Colonic mucosa (tissue), 4 donors: ENCODE results near the gene EVA1A. TPM values are rescaled to one million over a fixed set of nuclear protein-coding genes. Genes with fewer than 3 reads are reported as not detected.

Experiments used
- DNase-seq: peaks from one replicate; pipeline ENCODE4 v3.0.0-alpha.2; 2020
- H3K27ac ChIP-seq: fragments of 200-600 bp; one replicate; pipeline ENCODE4 v1.8.0; 2021
- H3K27me3 ChIP-seq: fragments of 200-600 bp; one replicate; pipeline ENCODE4 v1.8.0; 2021
- H3K36me3 ChIP-seq: fragments of 200-600 bp; one replicate; pipeline ENCODE4 v1.8.0; 2021
- H3K4me1 ChIP-seq: fragments of 200-600 bp; one replicate; pipeline ENCODE4 v1.8.0; 2021; ENCODE audit warnings: mild to moderate bottlenecking
- H3K4me3 ChIP-seq: fragments of 200-600 bp; one replicate; pipeline ENCODE4 v1.8.0; 2021
- H3K9ac ChIP-seq, 2 donors: one replicate each; pipeline ENCODE4 v1.7.0; 2013; ENCODE audit warnings: control low read depth in 2 of 2, low read depth in 2 of 2, low read length in 2 of 2
- H3K9me3 ChIP-seq: fragments of 200-600 bp; one replicate; pipeline ENCODE4 v1.8.0; 2021
- CTCF ChIP-seq: fragments of 200-600 bp; IDR thresholded peaks from one replicate; pipeline ENCODE4 v1.8.0; 2022; ENCODE audit warnings: antibody characterized with exemption, mild to moderate bottlenecking
- intact Hi-C: fragments of 100-400 bp; cut with DNase I; formaldehyde crosslinking; loops from one replicate; pipeline ENCODE4 v1.14.1; 2022
- total RNA-seq, 2 donors: library from RNA; stranded (reverse); fragmentation: NEBNext Ultra II Directional in 1 of 2; extraction: Animal tissue kit (Norgen Biotek cat#: 25700) in 1 of 2; gene quantifications; one replicate each; pipeline ENCODE4 v1.2.1, GENCODE V29; 2021
- donor health status: healthy.
- donor health status: DM: no; HTN: no; CAD: no.
- donor health status: DM: no; HTN: no; CAD: no.

The EVA1A gene
- total RNA-seq, 2 donors from 2014 or later: 0.25 to 0.77 TPM

DNA sequence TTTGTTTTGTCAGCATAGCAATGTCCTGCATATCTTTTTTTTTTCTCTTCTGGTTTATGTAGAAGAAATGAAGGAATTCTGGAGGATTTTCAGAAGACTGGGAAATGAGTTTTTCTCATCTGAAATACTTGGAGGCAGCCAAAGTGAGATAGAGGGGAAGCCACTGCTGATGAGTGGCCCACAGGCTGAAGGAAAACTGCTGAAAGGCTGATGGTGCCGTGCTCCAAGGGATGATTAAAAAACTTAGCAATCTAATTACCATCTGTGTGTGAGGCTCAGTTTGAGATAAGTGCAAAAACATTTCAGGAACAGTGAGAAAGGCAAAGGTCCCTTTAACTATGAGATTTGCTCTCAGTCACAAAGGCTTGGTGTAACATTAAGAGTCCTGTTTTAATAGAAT lies 98.5 kb downstream of the EVA1A start:
- Histone ChIP-seq H3K9me3 (no peaks in the 10 kb centered on the region), H3K27me3 (no peaks in the 10 kb centered on the region), H3K4me3 (no peak overlapping the region), H3K27ac (no peak overlapping the region), H3K4me1 (no peaks in the 10 kb centered on the region), H3K9ac (no peak overlapping the region), H3K36me3 (no peaks in the 10 kb centered on the region)
- intact Hi-C loops: loop anchor here (5.0 kb wide), 1 partner anchor 150 kb away; no protein-coding TSS in a partner anchor
- DNase-seq: no peak
- no peak for TF ChIP-seq CTCF

GRCh38 chr2:75460630-75461029 lies 100.1 kb downstream of the EVA1A start:
- TF ChIP-seq CTCF: no peak

DNA sequence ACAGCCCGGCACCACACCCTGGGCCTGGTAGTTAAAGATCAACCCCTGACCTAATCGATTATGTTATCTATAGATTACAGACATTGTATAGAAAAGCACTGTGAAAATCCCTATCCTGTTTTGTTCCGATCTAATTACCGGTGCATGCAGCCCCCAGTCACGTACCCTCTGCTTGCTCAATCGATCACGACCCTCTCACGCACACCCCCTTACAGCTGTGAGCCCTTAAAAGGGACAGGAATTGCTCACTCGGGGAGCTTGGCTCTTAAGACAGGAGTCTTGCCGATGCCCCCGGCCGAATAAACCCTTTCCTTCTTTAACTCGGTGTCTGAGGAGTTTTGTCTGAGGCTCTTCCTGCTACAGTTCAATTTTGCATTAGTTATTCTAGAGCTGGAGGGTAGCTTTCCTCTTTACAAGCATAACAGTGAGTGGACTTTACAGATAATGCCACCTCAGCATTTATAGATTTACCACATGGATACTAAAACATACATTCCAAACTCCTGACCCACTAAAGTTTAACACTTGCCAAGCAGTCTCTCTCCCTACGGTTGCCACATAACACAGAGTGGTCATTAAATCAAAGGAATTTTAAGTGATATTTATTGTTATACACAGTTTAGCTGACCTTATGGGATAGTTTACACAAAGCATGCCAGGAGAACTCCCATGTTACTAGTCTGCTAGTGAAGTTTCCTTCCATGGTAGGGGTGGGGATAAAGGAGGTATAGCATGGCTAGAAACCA lies 101.0 kb downstream of the EVA1A start:
- no peak overlapping the region for H3K4me3 ChIP-seq
- intact Hi-C loops: loop anchor here (5.0 kb wide), 1 partner anchor 153 kb away; no protein-coding TSS in a partner anchor
- no peaks in the 10 kb centered on the region for H3K27me3 ChIP-seq
- no peak for TF ChIP-seq CTCF
- H3K36me3 ChIP-seq: no peaks in the 10 kb centered on the region
- H3K4me1 ChIP-seq: no peaks in the 10 kb centered on the region
- H3K27ac ChIP-seq: no peak overlapping the region
- no peak for DNase-seq
- no peak overlapping the region for H3K9ac ChIP-seq
- no peaks in the 10 kb centered on the region for H3K9me3 ChIP-seq

More at GRCh38 chr2:75460630-75461029, 100.1 kb downstream of the EVA1A start:
- no peaks in the 10 kb centered on the region for H3K27me3 ChIP-seq
- DNase-seq: no peak
- no peaks in the 10 kb centered on the region for H3K4me1 ChIP-seq
- H3K9me3 ChIP-seq: no peaks in the 10 kb centered on the region
- intact Hi-C loops: loop anchor here (5.0 kb wide), 1 partner anchor 152 kb away; no protein-coding TSS in a partner anchor
- H3K9ac ChIP-seq: no peak overlapping the region
- no peak overlapping the region for H3K4me3 ChIP-seq
- no peaks in the 10 kb centered on the region for H3K36me3 ChIP-seq
- no peak overlapping the region for H3K27ac ChIP-seq

DNA sequence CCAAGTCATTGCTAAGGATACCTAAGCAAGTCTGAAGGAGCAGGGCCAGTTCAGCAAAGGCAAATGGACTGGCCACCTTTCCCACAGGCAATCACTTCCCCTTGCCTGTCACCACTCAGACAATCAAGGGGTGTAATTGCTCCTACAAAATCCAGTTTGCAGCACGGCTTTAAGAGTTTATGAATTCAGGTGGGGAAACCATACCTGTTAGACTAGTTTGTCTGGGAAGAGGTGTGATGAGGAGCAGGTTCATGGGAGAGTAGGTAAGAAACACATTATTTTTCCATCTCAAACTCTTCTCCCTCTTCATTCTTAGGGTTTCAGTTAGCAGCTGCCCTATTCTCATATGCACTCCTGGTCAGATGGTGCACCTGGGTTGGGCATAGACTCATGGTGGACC lies 102.5 kb downstream of the EVA1A start:
- H3K27ac ChIP-seq: no peak overlapping the region
- H3K4me1 ChIP-seq: no peaks in the 10 kb centered on the region
- no peaks in the 10 kb centered on the region for H3K36me3 ChIP-seq
- no peak for TF ChIP-seq CTCF
- H3K9ac ChIP-seq: no peak overlapping the region
- intact Hi-C loops: no loop called here
- H3K27me3 ChIP-seq: no peaks in the 10 kb centered on the region
- DNase-seq: no peak
- H3K9me3 ChIP-seq: no peaks in the 10 kb centered on the region
- no peak overlapping the region for H3K4me3 ChIP-seq

- Histone ChIP-seq H3K4me1 (no peaks in the 10 kb centered on the region), H3K27me3 (no peaks in the 10 kb centered on the region), H3K36me3 (no peaks in the 10 kb centered on the region), H3K27ac (no peak overlapping the region), H3K4me3 (no peak overlapping the region), H3K9me3 (no peaks in the 10 kb centered on the region), H3K9ac (no peak overlapping the region)
- TF ChIP-seq CTCF: no peak
- DNase-seq: no peak
- intact Hi-C loops: no loop called here
These were observed 103.9 kb downstream of the EVA1A start for GRCh38 chr2:75456825-75457224.
